ENCODE data around the gene STAT3. TPM values are rescaled to one million over a fixed set of nuclear protein-coding genes. Genes with fewer than 3 reads are reported as not detected.

The STAT3 gene
- total and polyA plus RNA-seq, 2 experiments from 2014 or later: 152 to 163 TPM

GRCh38 chr17:42380935-42381334 lies 7.3 kb downstream of the STAT3 start:
- Histone ChIP-seq H3K9me2 (replicated peaks; ENCODE audit: insufficient read depth) (no peaks in the 10 kb centered on the region), H4K20me1 (ENCODE audit: insufficient read depth, poor library complexity, severe bottlenecking) (peaks cover 97% of the 10 kb centered on the region), H3K9me3 (ENCODE audit: low read depth) (no peaks in the 10 kb centered on the region), H3K27ac (no peak overlapping the region), H3K27me3 (no peaks in the 10 kb centered on the region), H3K79me2 (peaks cover 100% of the 10 kb centered on the region), H3K4me3 (no peak overlapping the region), H3K4me2 (no peak overlapping the region), H3K36me3 (replicated peaks; ENCODE audit: insufficient read depth, low read depth) (no peaks in the 10 kb centered on the region), H2AFZ (no peak overlapping the region), H3K4me1 (ENCODE audit: insufficient read depth) (peaks cover 34% of the 10 kb centered on the region)
- no peak for DNase-seq (ENCODE audit: low spot score)
- TF ChIP-seq EZH2 (IDR thresholded peaks at IDR 0.05; ENCODE audit: borderline replicate concordance) (no peak), EZH2phosphoT487 (IDR thresholded peaks at IDR 0.05; ENCODE audit: low read depth, severe bottlenecking, unreplicated experiment) (no peak)
- 79% methylated on average over 3 of the region's 3 CpGs for WGBS (ENCODE audit: low lambda C conversion rate, missing lambda C conversion rate)

- H3K4me3 ChIP-seq: no peak overlapping the region
- H2AFZ ChIP-seq: no peak overlapping the region
- 38% methylated on average over 6 of the region's 6 CpGs for WGBS (ENCODE audit: low lambda C conversion rate, missing lambda C conversion rate)
- H3K9me3 ChIP-seq (ENCODE audit: low read depth): no peaks in the 10 kb centered on the region
- TF ChIP-seq EZH2phosphoT487 (IDR thresholded peaks at IDR 0.05; ENCODE audit: low read depth, severe bottlenecking, unreplicated experiment) (no peak), EZH2 (IDR thresholded peaks at IDR 0.05; ENCODE audit: borderline replicate concordance) (no peak), CTCF (IDR thresholded peaks at IDR 0.05; ENCODE audit: poor library complexity) (no peak)
- H3K79me2 ChIP-seq: peaks cover 100% of the 10 kb centered on the region
- H4K20me1 ChIP-seq (ENCODE audit: insufficient read depth, poor library complexity, severe bottlenecking): peaks cover 97% of the 10 kb centered on the region
- no peak for DNase-seq (ENCODE audit: low spot score)
- H3K27ac ChIP-seq: peak overlapping the region; percentile 66
- H3K36me3 ChIP-seq (replicated peaks; ENCODE audit: insufficient read depth, low read depth): no peaks in the 10 kb centered on the region
- no peaks in the 10 kb centered on the region for H3K9me2 ChIP-seq (replicated peaks; ENCODE audit: insufficient read depth)
- peaks cover 27% of the 10 kb centered on the region for H3K4me1 ChIP-seq (ENCODE audit: insufficient read depth)
- H3K27me3 ChIP-seq: no peaks in the 10 kb centered on the region
- peak overlapping the region; percentile 76 for H3K4me2 ChIP-seq
Measured at GRCh38 chr17:42378959-42379594, 9.2 kb downstream of the STAT3 start.

- Histone ChIP-seq H2AFZ (no peak overlapping the region), H3K27ac (peak overlapping the region; percentile 66), H3K79me2 (peaks cover 99% of the 10 kb centered on the region), H3K4me2 (peak overlapping the region; percentile 76), H4K20me1 (ENCODE audit: insufficient read depth, poor library complexity, severe bottlenecking) (peaks cover 96% of the 10 kb centered on the region), H3K9me2 (replicated peaks; ENCODE audit: insufficient read depth) (no peaks in the 10 kb centered on the region), H3K27me3 (no peaks in the 10 kb centered on the region), H3K36me3 (replicated peaks; ENCODE audit: insufficient read depth, low read depth) (no peaks in the 10 kb centered on the region), H3K9me3 (ENCODE audit: low read depth) (no peaks in the 10 kb centered on the region), H3K4me3 (no peak overlapping the region), H3K4me1 (ENCODE audit: insufficient read depth) (peaks cover 27% of the 10 kb centered on the region)
- no peak for DNase-seq (ENCODE audit: low spot score)
- WGBS (ENCODE audit: low lambda C conversion rate, missing lambda C conversion rate): 66% methylated on average over 10 of the region's 10 CpGs
- TF ChIP-seq CTCF (IDR thresholded peaks at IDR 0.05; ENCODE audit: poor library complexity) (no peak), EZH2phosphoT487 (IDR thresholded peaks at IDR 0.05; ENCODE audit: low read depth, severe bottlenecking, unreplicated experiment) (no peak), EZH2 (IDR thresholded peaks at IDR 0.05; ENCODE audit: borderline replicate concordance) (no peak)
Measured at GRCh38 chr17:42378359-42378958, 9.8 kb downstream of the STAT3 start.

GRCh38 chr17:42373896-42374295 lies 14.3 kb downstream of the STAT3 start:
- H3K4me1 ChIP-seq (ENCODE audit: insufficient read depth): peaks cover 9% of the 10 kb centered on the region
- TF ChIP-seq EZH2 (IDR thresholded peaks at IDR 0.05; ENCODE audit: borderline replicate concordance): no peak
- no peak for TF ChIP-seq EZH2phosphoT487 (IDR thresholded peaks at IDR 0.05; ENCODE audit: low read depth, severe bottlenecking, unreplicated experiment)
- no peaks in the 10 kb centered on the region for H3K27me3 ChIP-seq
- no peak overlapping the region for H3K27ac ChIP-seq
- WGBS (ENCODE audit: low lambda C conversion rate, missing lambda C conversion rate): 100% methylated on average over 1 of the region's 1 CpG
- H3K4me2 ChIP-seq: no peak overlapping the region
- no peak overlapping the region for H3K4me3 ChIP-seq
- H3K9me2 ChIP-seq (replicated peaks; ENCODE audit: insufficient read depth): no peaks in the 10 kb centered on the region
- peaks cover 94% of the 10 kb centered on the region for H4K20me1 ChIP-seq (ENCODE audit: insufficient read depth, poor library complexity, severe bottlenecking)
- H2AFZ ChIP-seq: no peak overlapping the region
- H3K36me3 ChIP-seq (replicated peaks; ENCODE audit: insufficient read depth, low read depth): no peaks in the 10 kb centered on the region
- no peaks in the 10 kb centered on the region for H3K9me3 ChIP-seq (ENCODE audit: low read depth)
- no peak for DNase-seq (ENCODE audit: low spot score)
- peaks cover 99% of the 10 kb centered on the region for H3K79me2 ChIP-seq

Data from hepatocyte (in vitro differentiated cells).